GM19023 (cell line): ENCODE data around the gene ZNF48.

ENCODE experiments used
- ATAC-seq: cut with Tn5 transposase; IDR thresholded peaks from one replicate; pipeline ENCODE4 v1.9.1; 2021; ENCODE audit warnings: mild to moderate bottlenecking, moderate library complexity; ENCODE audit not compliant: unreplicated experiment

The ZNF48 gene

GRCh38 chr16:30401768-30402425, 6.7 kb downstream of the ZNF48 start:
- ATAC-seq: no peak

GRCh38 chr16:30406795-30407101, 11.5 kb downstream of the ZNF48 start:
- peak; percentile 4 for ATAC-seq

- peak; percentile 77 for ATAC-seq
Observed at GRCh38 chr16:30407102-30407803, 12.0 kb downstream of the ZNF48 start, which contains the start of gene ZNF771. TSS of gene ZNF771 (plus strand) at chr16:30407606. CDS start at chr16:30408054, 448 bp downstream.

- ATAC-seq: peak; percentile 15
Observed at GRCh38 chr16:30407804-30408534, 12.7 kb downstream of the ZNF48 start.

- ATAC-seq: no peak
Observed at GRCh38 chr16:30409125-30410060, 14.2 kb downstream of the ZNF48 start.

- ATAC-seq: no peak
Observed at GRCh38 chr16:30413112-30413806, 18.0 kb downstream of the ZNF48 start.

GRCh38 chr16:30414159-30414558, 18.9 kb downstream of the ZNF48 start:
- ATAC-seq: no peak

- no peak for ATAC-seq
Observed at GRCh38 chr16:30416047-30416603, 20.9 kb downstream of the ZNF48 start.

- no peak for ATAC-seq
Observed at GRCh38 chr16:30416624-30417528, 21.7 kb downstream of the ZNF48 start.

- ATAC-seq: peak; percentile 83
Observed at GRCh38 chr16:30417529-30418349, 22.5 kb downstream of the ZNF48 start.

GRCh38 chr16:30418350-30419181, 23.3 kb downstream of the ZNF48 start:
- ATAC-seq: no peak

- ATAC-seq: no peak
Observed at GRCh38 chr16:30421010-30421409, 25.8 kb downstream of the ZNF48 start.

- ATAC-seq: no peak
Observed at GRCh38 chr16:30428055-30428454, 32.8 kb downstream of the ZNF48 start.

GRCh38 chr16:30429418-30429677, 34.1 kb downstream of the ZNF48 start:
- ATAC-seq: no peak

GRCh38 chr16:30429678-30430427, 34.6 kb downstream of the ZNF48 start, which contains the start of gene DCTPP1:
TSS of gene DCTPP1 (minus strand) at chr16:30430030. CDS start at chr16:30429980, 50 bp downstream.
- peak; percentile 95 for ATAC-seq

GRCh38 chr16:30430428-30430970, 35.3 kb downstream of the ZNF48 start:
- ATAC-seq: no peak
